ENCODE measurements around the gene ALPG. TPM values are rescaled to one million over a fixed set of nuclear protein-coding genes. Genes with fewer than 3 reads are reported as not detected.

Gene ALPG
- total and polyA plus RNA-seq, 2 of the 4 experiments (the other 2 are of a cell fraction): not detected

DNA sequence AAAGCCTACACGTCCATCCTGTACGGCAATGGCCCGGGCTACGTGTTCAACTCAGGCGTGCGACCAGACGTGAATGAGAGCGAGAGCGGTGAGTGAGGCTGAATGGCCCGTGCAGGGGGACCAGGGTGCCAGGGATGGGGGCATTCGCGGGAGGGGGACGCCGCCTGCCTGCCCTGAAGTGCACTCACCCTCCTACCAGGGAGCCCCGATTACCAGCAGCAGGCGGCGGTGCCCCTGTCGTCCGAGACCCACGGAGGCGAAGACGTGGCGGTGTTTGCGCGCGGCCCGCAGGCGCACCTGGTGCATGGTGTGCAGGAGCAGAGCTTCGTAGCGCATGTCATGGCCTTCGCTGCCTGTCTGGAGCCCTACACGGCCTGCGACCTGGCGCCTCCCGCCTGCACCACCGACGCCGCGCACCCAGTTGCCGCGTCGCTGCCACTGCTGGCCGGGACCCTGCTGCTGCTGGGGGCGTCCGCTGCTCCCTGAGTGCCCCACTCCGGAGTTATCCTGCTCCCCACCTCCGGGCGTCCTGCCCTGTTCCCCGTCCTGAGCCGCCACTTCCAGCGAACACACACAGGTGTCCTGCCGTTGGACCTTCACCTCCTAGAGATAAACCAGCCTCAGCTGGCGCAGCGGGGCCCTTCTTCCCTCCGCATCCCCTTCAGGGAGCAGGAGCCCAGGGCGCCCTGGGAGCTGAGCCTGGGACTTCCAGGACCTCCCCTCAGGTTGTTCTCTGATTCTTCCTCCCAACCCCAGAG lies 52.2 kb downstream of the ALPG start:
- Histone ChIP-seq H3K18ac (ENCODE audit: low read depth, low read length) (no peak overlapping the region), H3K14ac (replicated peaks; ENCODE audit: low read depth, low read length) (no peak overlapping the region), H3K4me3 (ENCODE audit: insufficient read depth, low read depth, low read length) (no peak overlapping the region), H4K8ac (ENCODE audit: low read depth in 2 of 2, low read length in 2 of 2) (no peak overlapping the region), H3K27me3 (ENCODE audit: control insufficient read depth, insufficient read depth, low read length) (peaks cover 27% of the 10 kb centered on the region; the same call in 1 of the 2 replicates), H3K9me1 (ENCODE audit: insufficient read depth, low read length) (no peaks in the 10 kb centered on the region), H2AK9ac (replicated peaks; ENCODE audit: low read depth, low read length, poor library complexity) (no peak overlapping the region), H3K4me2 (ENCODE audit: low read depth, low read length) (no peak overlapping the region), H3K79me1 (ENCODE audit: low read depth in 1 of 2, low read length in 2 of 2) (no peaks in the 10 kb centered on the region), H3K9ac (ENCODE audit: low read depth, low read length) (no peak overlapping the region), H2BK5ac (ENCODE audit: low read depth, low read length, poor library complexity, severe bottlenecking) (no peak overlapping the region), H2AK5ac (ENCODE audit: low read depth, low read length) (no peak overlapping the region), H4K20me1 (ENCODE audit: insufficient read depth, low read length) (no peaks in the 10 kb centered on the region), H2AFZ (replicated peaks; ENCODE audit: low read length, poor library complexity) (peak overlapping the region; percentile 63), H2BK120ac (ENCODE audit: low read depth, low read length) (no peak overlapping the region), H3K4me1 (ENCODE audit: control insufficient read depth, insufficient read depth, low read length) (no peaks in the 10 kb centered on the region), H3K56ac (ENCODE audit: extremely low read depth, insufficient read depth, low read length) (no peak overlapping the region), H4K91ac (ENCODE audit: insufficient read depth, low read depth, low read length) (no peak overlapping the region), H3K23ac (ENCODE audit: low read depth, low read length) (no peak overlapping the region), H2BK20ac (ENCODE audit: low read depth, low read length) (no peak overlapping the region), H4K5ac (ENCODE audit: low read depth, low read length) (no peak overlapping the region), H3K4ac (ENCODE audit: low read depth, low read length) (no peak overlapping the region), H3K9me3 (ENCODE audit: control insufficient read depth, insufficient read depth, low read length) (no peaks in the 10 kb centered on the region), H3K27ac (ENCODE audit: insufficient read depth, low read length) (no peak overlapping the region), H3K36me3 (ENCODE audit: control insufficient read depth, insufficient read depth, low read length) (no peaks in the 10 kb centered on the region), H2BK15ac (ENCODE audit: low read depth, low read length) (no peak overlapping the region)
- DNase-seq: no peak
- CTCF ChIA-PET: no interaction called here
- intact Hi-C loops (cut with micrococcal nuclease): no loop called here
- dilution Hi-C loops (cut with HindIII; ENCODE audit: low sequenced_read_pairs, unreplicated experiment): no loop called here
- TF ChIP-seq NFE2L2 (IDR thresholded peaks at IDR 0.05; ENCODE audit: low read depth, low read length): no peak
- TF ChIP-seq RFX5 (IDR thresholded peaks at IDR 0.05; ENCODE audit: low read depth, low read length): no peak
- TF ChIP-seq, protein P1, sequence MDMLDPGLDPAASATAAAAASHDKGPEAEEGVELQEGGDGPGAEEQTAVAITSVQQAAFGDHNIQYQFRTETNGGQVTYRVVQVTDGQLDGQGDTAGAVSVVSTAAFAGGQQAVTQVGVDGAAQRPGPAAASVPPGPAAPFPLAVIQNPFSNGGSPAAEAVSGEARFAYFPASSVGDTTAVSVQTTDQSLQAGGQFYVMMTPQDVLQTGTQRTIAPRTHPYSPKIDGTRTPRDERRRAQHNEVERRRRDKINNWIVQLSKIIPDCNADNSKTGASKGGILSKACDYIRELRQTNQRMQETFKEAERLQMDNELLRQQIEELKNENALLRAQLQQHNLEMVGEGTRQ (IDR thresholded peaks at IDR 0.05; ENCODE audit: low read depth, low read length): no peak
- TF ChIP-seq, protein P2, sequence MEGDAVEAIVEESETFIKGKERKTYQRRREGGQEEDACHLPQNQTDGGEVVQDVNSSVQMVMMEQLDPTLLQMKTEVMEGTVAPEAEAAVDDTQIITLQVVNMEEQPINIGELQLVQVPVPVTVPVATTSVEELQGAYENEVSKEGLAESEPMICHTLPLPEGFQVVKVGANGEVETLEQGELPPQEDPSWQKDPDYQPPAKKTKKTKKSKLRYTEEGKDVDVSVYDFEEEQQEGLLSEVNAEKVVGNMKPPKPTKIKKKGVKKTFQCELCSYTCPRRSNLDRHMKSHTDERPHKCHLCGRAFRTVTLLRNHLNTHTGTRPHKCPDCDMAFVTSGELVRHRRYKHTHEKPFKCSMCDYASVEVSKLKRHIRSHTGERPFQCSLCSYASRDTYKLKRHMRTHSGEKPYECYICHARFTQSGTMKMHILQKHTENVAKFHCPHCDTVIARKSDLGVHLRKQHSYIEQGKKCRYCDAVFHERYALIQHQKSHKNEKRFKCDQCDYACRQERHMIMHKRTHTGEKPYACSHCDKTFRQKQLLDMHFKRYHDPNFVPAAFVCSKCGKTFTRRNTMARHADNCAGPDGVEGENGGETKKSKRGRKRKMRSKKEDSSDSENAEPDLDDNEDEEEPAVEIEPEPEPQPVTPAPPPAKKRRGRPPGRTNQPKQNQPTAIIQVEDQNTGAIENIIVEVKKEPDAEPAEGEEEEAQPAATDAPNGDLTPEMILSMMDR (conservative IDR thresholded peaks at IDR 0.05; ENCODE audit: low read depth, low read length): no peak
- no peak for TF ChIP-seq POLR2A (IDR thresholded peaks at IDR 0.05; ENCODE audit: low read depth, low read length)
- no peak for TF ChIP-seq FOS (IDR thresholded peaks at IDR 0.05; ENCODE audit: low read depth, low read length)
- TF ChIP-seq MAZ (IDR thresholded peaks at IDR 0.05; ENCODE audit: borderline replicate concordance, low read depth, low read length): no peak
- no peak for TF ChIP-seq SMC3 (IDR thresholded peaks at IDR 0.05; ENCODE audit: low read depth, low read length)
- no peak for TF ChIP-seq CHD1 (IDR thresholded peaks at IDR 0.05; ENCODE audit: low read depth, low read length)
- no peak for TF ChIP-seq MAFK (IDR thresholded peaks at IDR 0.05; ENCODE audit: low read depth, low read length)
- no peak for TF ChIP-seq CEBPB (IDR thresholded peaks at IDR 0.05; ENCODE audit: low read depth, low read length)
- no peak for TF ChIP-seq MXI1 (IDR thresholded peaks at IDR 0.05; ENCODE audit: borderline replicate concordance, low read depth, low read length)
- TF ChIP-seq, protein P3, sequence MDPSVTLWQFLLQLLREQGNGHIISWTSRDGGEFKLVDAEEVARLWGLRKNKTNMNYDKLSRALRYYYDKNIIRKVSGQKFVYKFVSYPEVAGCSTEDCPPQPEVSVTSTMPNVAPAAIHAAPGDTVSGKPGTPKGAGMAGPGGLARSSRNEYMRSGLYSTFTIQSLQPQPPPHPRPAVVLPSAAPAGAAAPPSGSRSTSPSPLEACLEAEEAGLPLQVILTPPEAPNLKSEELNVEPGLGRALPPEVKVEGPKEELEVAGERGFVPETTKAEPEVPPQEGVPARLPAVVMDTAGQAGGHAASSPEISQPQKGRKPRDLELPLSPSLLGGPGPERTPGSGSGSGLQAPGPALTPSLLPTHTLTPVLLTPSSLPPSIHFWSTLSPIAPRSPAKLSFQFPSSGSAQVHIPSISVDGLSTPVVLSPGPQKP (IDR thresholded peaks at IDR 0.05; ENCODE audit: borderline replicate concordance, low read depth, low read length): no peak
- no peak for TF ChIP-seq BHLHE40 (IDR thresholded peaks at IDR 0.05; ENCODE audit: low read depth, low read length)
- TF ChIP-seq RCOR1 (IDR thresholded peaks at IDR 0.05; ENCODE audit: insufficient replicate concordance, low read length): no peak
- no peak for TF ChIP-seq RAD21 (IDR thresholded peaks at IDR 0.05; ENCODE audit: low read length)
- in situ Hi-C loops (cut with MboI; ENCODE audit: low sequenced_read_pairs): no loop called here
- ATAC-seq (ENCODE audit: low read depth): no peak
- 62% methylated on average over 18 of the region's 56 CpGs; no CpG with 5 or more reads in 1 of the 2 experiments for WGBS, 2 experiments (ENCODE audit: extremely low coverage in 2 of 2, insufficient read length in 1 of 2)
- no TSS peak for BruUV-seq (replicated peaks)
- POLR2A ChIA-PET (ENCODE audit: unreplicated experiment): no interaction called here
